Stimulated activated CD4-positive, alpha-beta T cell treated with anti-CD3 and anti-CD28 coated beads, Interleukin-1b, Interleukin-23, amount 100 ng/mL, for 4 hours (primary cell): ENCODE measurements around the gene TEX22.

Source experiments
- DNase-seq, 2 donors: peaks; one replicate each; pipeline ENCODE4 v3.0.0-alpha.2; 2020; ENCODE audit warnings: low read depth in 2 of 2

TEX22 gene

DNA sequence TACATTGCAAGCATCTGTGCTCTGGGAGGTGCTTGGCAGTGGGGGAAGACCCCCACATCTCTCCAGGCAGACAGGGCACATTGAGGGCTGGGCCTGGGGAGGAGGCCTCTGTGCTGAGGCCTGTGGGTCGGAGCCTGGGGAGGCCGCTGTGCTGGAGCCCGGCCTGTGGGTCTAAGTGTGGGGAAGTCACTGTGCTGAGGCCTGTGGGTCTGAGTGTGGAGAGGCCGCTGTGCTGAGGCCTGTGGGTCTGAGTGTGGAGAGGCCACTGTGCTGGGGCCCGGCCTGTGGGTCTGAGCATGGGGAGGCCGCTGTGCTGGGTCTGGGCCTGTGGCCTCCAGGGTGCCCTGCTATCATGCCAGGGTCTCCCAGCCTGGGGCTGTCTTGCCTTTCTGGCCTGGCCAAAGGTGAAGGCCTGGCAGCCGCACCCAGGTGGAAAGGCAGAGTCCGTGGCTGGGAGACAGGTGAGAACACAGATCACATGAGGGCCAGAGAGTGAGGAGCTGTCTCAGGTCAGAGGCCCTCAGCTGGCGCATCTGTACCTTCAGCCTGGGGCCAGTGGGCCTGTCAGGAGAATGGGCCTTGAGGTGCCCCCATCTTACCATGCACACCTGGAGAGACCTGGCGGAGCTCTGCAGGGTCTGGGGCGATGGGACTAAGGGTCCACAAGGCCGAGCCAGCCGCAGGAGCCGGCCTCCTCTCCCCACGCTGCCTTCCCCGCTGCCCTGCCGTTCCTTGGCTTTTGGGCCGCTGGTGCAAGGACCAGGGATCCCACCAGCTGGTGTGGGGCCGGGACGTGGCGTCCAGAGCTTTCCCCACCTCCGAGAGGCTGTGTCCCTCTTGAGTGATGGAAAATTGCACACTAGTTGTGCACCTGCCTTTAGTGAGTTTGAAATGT lies 57.7 kb downstream of the TEX22 start:
- no peak for DNase-seq

GRCh38 chr14:105456736-105457617 lies 58.6 kb downstream of the TEX22 start:
- no peak for DNase-seq

GRCh38 chr14:105458010-105458409 lies 59.7 kb downstream of the TEX22 start:
- DNase-seq: no peak

GRCh38 chr14:105458571-105458970 lies 60.2 kb downstream of the TEX22 start:
- no peak for DNase-seq

- DNase-seq: no peak
Measured at GRCh38 chr14:105460116-105460515, 61.8 kb downstream of the TEX22 start.

- DNase-seq: no peak
Measured at GRCh38 chr14:105460616-105461015, 62.3 kb downstream of the TEX22 start.

- DNase-seq: no peak
Measured at GRCh38 chr14:105461903-105462302, 63.6 kb downstream of the TEX22 start.
